H1 (cell line): ENCODE data around the gene SNX6. TPM values are rescaled to one million over a fixed set of nuclear protein-coding genes. Genes with fewer than 3 reads are reported as not detected.
"Not testable (repeated sequence)": the region's sequence is repeated elsewhere in the genome, so short reads cannot be mapped to it uniquely, and the experiment has no call there.

Source experiments
- CTCF ChIA-PET: fragments of 300-600 bp; sonication (Branson Sonifier 250); formaldehyde crosslinking; loops from one replicate; lab custom pipeline; 2021; ENCODE audit not compliant: partially characterized antibody; lab: Charles Lee
- POLR2A ChIA-PET: fragments of 300-600 bp; sonication (Branson Sonifier 250); formaldehyde crosslinking; loops from one replicate; lab custom pipeline; 2021; ENCODE audit warnings: inconsistent platforms; ENCODE audit not compliant: partially characterized antibody; lab: Charles Lee
- DNase-seq, 2 experiments: peaks; one replicate each; pipeline versions ENCODE4 v3.0.0 to v3.0.0-alpha.2; 2010 to 2022; ENCODE audit warnings: low spot score in 2 of 2, low read depth in 1 of 2, mixed read lengths in 1 of 2
- FAIRE-seq: peaks from 2 replicates; lab custom pipeline; 2011; peaks lifted over from hg19 to GRCh38; lab: Jason Lieb, UNC
- H2AFZ ChIP-seq: 2 replicates; pipeline ENCODE4 v1.8.1; 2012; ENCODE audit warnings: low read length, inconsistent platforms
- H2AK5ac ChIP-seq: 2 replicates; pipeline ENCODE4 v1.6.1; 2013; ENCODE audit warnings: low read depth, low read length
- H2BK120ac ChIP-seq: replicated peaks from 2 replicates; pipeline ENCODE3; 2013; ENCODE audit warnings: low read depth, low read length, inconsistent platforms
- H2BK12ac ChIP-seq: 2 replicates; pipeline ENCODE4 v1.6.1; 2013; ENCODE audit warnings: low read depth, low read length
- H2BK15ac ChIP-seq: 2 replicates; pipeline ENCODE4 v1.6.1; 2013; ENCODE audit warnings: low read length
- H2BK20ac ChIP-seq: 2 replicates; pipeline ENCODE4 v1.6.1; 2013; ENCODE audit warnings: low read length
- H2BK5ac ChIP-seq: 2 replicates; pipeline ENCODE4 v1.6.1; 2013; ENCODE audit warnings: low read depth, low read length
- H3K14ac ChIP-seq: 2 replicates; pipeline ENCODE4 v1.6.1; 2013; ENCODE audit warnings: inconsistent platforms; ENCODE audit not compliant: insufficient read length
- H3K18ac ChIP-seq: 2 replicates; pipeline ENCODE4 v1.6.1; 2013; ENCODE audit warnings: low read length; ENCODE audit errors: extremely low read depth
- H3K23ac ChIP-seq: 2 replicates; pipeline ENCODE4 v1.6.1; 2013; ENCODE audit warnings: inconsistent platforms; ENCODE audit not compliant: insufficient read length
- H3K23me2 ChIP-seq: 2 replicates; pipeline ENCODE4 v1.6.1; 2013; ENCODE audit warnings: low read depth, low read length
- H3K27ac ChIP-seq: 2 replicates; pipeline ENCODE4 v1.6.1; 2011; ENCODE audit warnings: low read depth, low read length, inconsistent platforms
- H3K27me3 ChIP-seq, 4 experiments: replicated peaks in 1 of 4; 1 replicate in 1 of 4; 2 replicates in 3 of 4; pipeline versions ENCODE4 v1.6.1 to v1.8.1; 2011 to 2013; ENCODE audit warnings: low read length in 3 of 4, mild to moderate bottlenecking in 3 of 4, inconsistent platforms in 2 of 4, mixed read lengths in 2 of 4, moderate library complexity in 1 of 4; ENCODE audit not compliant: control insufficient read depth in 3 of 4, insufficient read depth in 3 of 4; ENCODE audit errors: extremely low read depth in 1 of 4
- H3K36me3 ChIP-seq, 4 experiments: 2 replicates each; pipeline versions ENCODE4 v1.6.1 to v1.8.1; 2011 to 2013; ENCODE audit warnings: mild to moderate bottlenecking in 4 of 4, low read length in 3 of 4, moderate library complexity in 2 of 4, control low read depth in 1 of 4, inconsistent platforms in 1 of 4; ENCODE audit not compliant: insufficient read depth in 4 of 4, control insufficient read depth in 2 of 4
- H3K4ac ChIP-seq: replicated peaks from 2 replicates; pipeline ENCODE3; 2013; ENCODE audit warnings: low read length, low read depth, mixed read lengths, inconsistent platforms; ENCODE audit not compliant: insufficient read length
- H3K4me1 ChIP-seq, 4 experiments: replicated peaks in 1 of 4; 1 replicate in 1 of 4; 2 replicates in 3 of 4; pipeline versions ENCODE4 v1.6.1 to v1.8.1; 2011 to 2013; ENCODE audit warnings: low read length in 3 of 4, inconsistent platforms in 2 of 4, mixed read lengths in 1 of 4; ENCODE audit not compliant: insufficient read depth in 4 of 4, control insufficient read depth in 3 of 4
- H3K4me2 ChIP-seq, 2 experiments: 2 replicates each; pipeline versions ENCODE4 v1.6.1 to v1.8.1; 2011 to 2013; ENCODE audit warnings: low read depth in 2 of 2, low read length in 2 of 2, control low read depth in 1 of 2, inconsistent platforms in 1 of 2, mild to moderate bottlenecking in 1 of 2; ENCODE audit not compliant: insufficient read depth in 1 of 2
- H3K4me3 ChIP-seq, 4 experiments: fragments of 200-600, 300-600 bp in 1 of 4; sonication (generic), shearing (Covaris generic), sonication (Bioruptor Twin) in 1 of 4; 2 replicates each; pipeline versions ENCODE4 v1.5.1 to v1.8.1; 2011 to 2016; ENCODE audit warnings: low read length in 4 of 4, low read depth in 3 of 4, control low read depth in 2 of 4, inconsistent platforms in 2 of 4, mild to moderate bottlenecking in 2 of 4, mixed read lengths in 1 of 4, moderate library complexity in 1 of 4; ENCODE audit not compliant: insufficient read depth in 2 of 4; ENCODE audit errors: extremely low read depth in 1 of 4
- H3K56ac ChIP-seq: replicated peaks from 2 replicates; pipeline ENCODE3; 2013; ENCODE audit warnings: low read depth, mild to moderate bottlenecking, mixed read lengths, low read length, inconsistent platforms; ENCODE audit not compliant: insufficient read length
- H3K79me1 ChIP-seq: 2 replicates; pipeline ENCODE4 v1.6.1; 2013; ENCODE audit warnings: low read depth, low read length, control low read depth
- H3K79me2 ChIP-seq, 2 experiments: 2 replicates each; pipeline versions ENCODE4 v1.6.1 to v1.8.1; 2012 to 2013; ENCODE audit warnings: low read length in 2 of 2, mild to moderate bottlenecking in 2 of 2, inconsistent platforms in 1 of 2; ENCODE audit not compliant: insufficient read depth in 2 of 2, control insufficient read depth in 1 of 2
- H3K9ac ChIP-seq, 4 experiments: replicated peaks in 1 of 4; 1 replicate in 1 of 4; 2 replicates in 3 of 4; pipeline versions ENCODE4 v1.6.1 to v1.8.1; 2011 to 2013; ENCODE audit warnings: low read depth in 3 of 4, low read length in 3 of 4, control low read depth in 2 of 4, mild to moderate bottlenecking in 2 of 4, moderate library complexity in 2 of 4, inconsistent platforms in 1 of 4; ENCODE audit errors: extremely low read depth in 1 of 4
- H3K9me3 ChIP-seq, 2 experiments: 2 replicates each; pipeline versions ENCODE4 v1.6.1 to v1.8.1; 2012 to 2013; ENCODE audit warnings: mild to moderate bottlenecking in 2 of 2, moderate library complexity in 2 of 2, control low read depth in 1 of 2, inconsistent platforms in 1 of 2, low read depth in 1 of 2, low read length in 1 of 2, mixed read lengths in 1 of 2; ENCODE audit not compliant: insufficient read depth in 2 of 2
- H4K20me1 ChIP-seq, 2 experiments: replicated peaks in 1 of 2; 2 replicates each; pipeline versions ENCODE3 to v1.8.1; 2011 to 2013; ENCODE audit warnings: inconsistent platforms in 2 of 2, low read length in 2 of 2, mild to moderate bottlenecking in 1 of 2; ENCODE audit not compliant: insufficient read depth in 2 of 2, control insufficient read depth in 1 of 2
- H4K5ac ChIP-seq: 2 replicates; pipeline ENCODE4 v1.6.1; 2013; ENCODE audit warnings: low read length, low read depth, mixed read lengths, inconsistent platforms; ENCODE audit not compliant: insufficient read length
- H4K8ac ChIP-seq: 2 replicates; pipeline ENCODE4 v1.8.0; 2013; ENCODE audit warnings: mild to moderate bottlenecking, moderate library complexity, low read length, inconsistent platforms; ENCODE audit not compliant: insufficient read depth; ENCODE audit errors: extremely low read depth
- H4K91ac ChIP-seq: replicated peaks from 2 replicates; pipeline ENCODE3; 2013; ENCODE audit warnings: low read length, mixed read lengths, inconsistent platforms; ENCODE audit not compliant: insufficient read length
- CREB1 ChIP-seq: IDR thresholded peaks from 2 replicates; pipeline ENCODE4 v1.6.1; 2012; ENCODE audit warnings: inconsistent platforms
- JUN ChIP-seq: IDR thresholded peaks from 2 replicates; pipeline ENCODE4 v1.6.1; 2011; ENCODE audit warnings: low read depth, mild to moderate bottlenecking, improper control_type of control experiment, low read length
- JUND ChIP-seq: IDR thresholded peaks from 2 replicates; pipeline ENCODE4 v1.6.1; 2011; ENCODE audit warnings: mild to moderate bottlenecking, improper control_type of control experiment, low read length
- RXRA ChIP-seq: IDR thresholded peaks from 2 replicates; pipeline ENCODE4 v1.6.1; 2011; ENCODE audit warnings: low read depth, mild to moderate bottlenecking, low read length, moderate library complexity; ENCODE audit not compliant: insufficient read depth
- SIX5 ChIP-seq: IDR thresholded peaks from 2 replicates; pipeline ENCODE4 v1.6.1; 2011; ENCODE audit warnings: mild to moderate bottlenecking, low read depth, low read length
- SP1 ChIP-seq: IDR thresholded peaks from 2 replicates; pipeline ENCODE4 v1.6.1; 2011; ENCODE audit warnings: low read depth, low read length
- SP2 ChIP-seq: IDR thresholded peaks from 2 replicates; pipeline ENCODE4 v1.6.1; 2012; ENCODE audit warnings: mild to moderate bottlenecking, low read length, inconsistent platforms
- TEAD4 ChIP-seq: IDR thresholded peaks from 2 replicates; pipeline ENCODE4 v1.6.1; 2012; ENCODE audit warnings: low read depth, low read length, inconsistent platforms, mixed read lengths
- WGBS, 2 experiments: shearing (Covaris generic) in 1 of 2; methylation state at CpG; one replicate each; pipeline versions ENCODE4 v1.1.6 to v1.1.7; 2013 to 2015; ENCODE audit warnings: low lambda C conversion rate in 2 of 2, mixed read lengths in 2 of 2, inconsistent platforms in 1 of 2, low coverage in 1 of 2, missing lambda C conversion rate in 1 of 2; ENCODE audit not compliant: insufficient replicate concordance in 2 of 2, insufficient coverage in 1 of 2, insufficient read length in 1 of 2; ENCODE audit errors: extremely low coverage in 1 of 2, missing lambda C conversion rate in 1 of 2; 5-methylcytosine and 5-hydroxymethylcytosine counted together
- polyA plus RNA-seq, 7 experiments: library from polyadenylated mRNA; depleted of rRNA in 3 of 7; stranded (reverse) in 5 of 7; unstranded in 2 of 7; fragments of >200 nt in 5 of 7; fragments of 200-250 nt in 2 of 7; gene quantifications; 1 replicate in 5 of 7; 2 replicates in 1 of 7; 4 replicates in 1 of 7; pipeline versions ENCODE4 v1.2.1 to v1.2.3, GENCODE V29; 2011 to 2013; ENCODE audit warnings: missing spikeins in 2 of 7, mixed read lengths in 2 of 7
- total RNA-seq: library from RNA; stranded (reverse); fragmentation: NEBNext Ultra II Directional; extraction: Animal tissue kit (Norgen Biotek cat#: 25700); gene quantifications from 2 replicates; pipeline ENCODE4 v1.2.1, GENCODE V29; 2021

The SNX6 gene
- total and polyA plus RNA-seq, 2 of the 8 experiments (the other 6 are each of a cell fraction or from before 2014, with no cell fraction given), result 53.4 to 71.1 TPM

DNA sequence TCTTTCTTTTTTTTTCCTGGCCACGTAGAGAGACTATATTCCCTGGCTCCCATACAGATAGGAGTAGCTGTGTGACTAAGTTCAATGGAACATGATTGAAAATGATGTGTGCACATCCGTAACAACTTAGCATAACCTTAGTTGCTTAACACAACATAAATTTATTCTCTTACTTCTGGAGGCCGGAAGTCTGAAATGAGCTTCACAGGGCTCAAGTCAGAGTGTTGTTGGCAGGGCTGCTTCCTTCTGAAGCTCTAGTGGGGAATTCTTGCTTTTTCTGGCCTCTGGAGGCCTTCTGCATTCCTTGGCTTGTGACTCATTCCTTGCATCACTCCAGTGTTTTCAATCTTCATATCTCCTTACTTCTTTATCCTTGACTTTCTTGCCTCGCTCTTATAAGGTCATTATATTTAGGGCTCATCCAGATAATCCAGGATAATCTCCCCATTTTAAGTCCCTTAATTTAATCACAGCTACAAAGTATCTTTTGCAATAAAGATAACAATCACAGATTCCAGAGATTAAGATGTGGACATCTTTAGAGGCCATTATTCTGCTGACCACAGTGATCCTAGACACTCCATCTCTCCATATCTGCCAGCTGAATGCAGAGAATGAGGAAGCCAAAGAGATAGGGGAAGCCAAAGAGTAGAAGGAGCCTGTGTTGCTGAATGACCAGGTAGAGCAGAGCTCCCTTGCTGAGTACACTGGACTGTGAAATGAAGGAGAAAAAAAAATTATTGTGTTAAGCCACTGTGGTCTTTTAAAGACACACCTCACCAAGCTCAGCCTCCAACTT lies 21.0 kb upstream of the SNX6 start (continued):
- TF ChIP-seq RXRA, result no peak
- no peak for TF ChIP-seq JUN
- TF ChIP-seq CREB1, result no peak
- no peak for TF ChIP-seq SP1
- TF ChIP-seq JUND, result no peak
- TF ChIP-seq TEAD4, result no peak
- no peak for TF ChIP-seq SIX5
- TF ChIP-seq SP2, result no peak

DNA sequence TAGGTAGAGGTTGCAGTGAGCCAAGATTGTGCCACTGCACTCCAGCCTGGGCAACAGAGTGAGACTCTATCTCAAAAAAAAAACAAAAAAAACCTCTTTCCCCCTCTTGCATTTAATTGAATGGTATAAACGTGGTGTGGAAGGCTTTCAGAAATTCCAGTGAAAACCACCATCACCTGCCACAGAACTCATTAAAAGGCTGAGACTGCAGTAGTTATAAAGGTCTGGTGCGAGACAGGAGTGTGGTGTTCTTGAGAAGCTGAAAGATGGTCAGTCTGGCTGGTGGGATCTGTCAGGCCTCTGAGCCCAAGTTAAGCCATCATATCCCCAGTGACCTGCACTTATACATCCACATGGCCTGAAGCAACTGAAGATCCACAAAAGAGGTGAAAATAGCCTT lies 20.1 kb upstream of the SNX6 start:
- H4K20me1 ChIP-seq, H4K5ac ChIP-seq, H3K27me3 ChIP-seq, H3K23me2 ChIP-seq, H3K9ac ChIP-seq, H2BK5ac ChIP-seq, DNase-seq, H3K36me3 ChIP-seq, CTCF ChIA-PET, H3K27ac ChIP-seq, H3K18ac ChIP-seq, FAIRE-seq, H2BK12ac ChIP-seq, H3K4ac ChIP-seq, H4K8ac ChIP-seq, H3K56ac ChIP-seq, H2AFZ ChIP-seq, POLR2A ChIA-PET, H3K79me2 ChIP-seq, H2AK5ac ChIP-seq, H3K4me1 ChIP-seq, H4K91ac ChIP-seq, H2BK20ac ChIP-seq, H3K14ac ChIP-seq, H3K23ac ChIP-seq, H3K4me2 ChIP-seq, H3K79me1 ChIP-seq, H3K9me3 ChIP-seq, H2BK15ac ChIP-seq, H2BK120ac ChIP-seq, H3K4me3 ChIP-seq: not testable (repeated sequence)
- WGBS, 2 experiments, result 81% methylated on average over 2 of the region's 2 CpGs; no CpG with 5 or more reads in 1 of the 2 experiments
